ENCODE data around the gene JAM3. TPM values are rescaled to one million over a fixed set of nuclear protein-coding genes. Genes with fewer than 3 reads are reported as not detected.
A peak's percentile ranks its signal among the peaks of the same experiment; 100 is the strongest.

The JAM3 gene
- polyA plus RNA-seq, 1 donor from 2014 or later: 17.6 TPM

DNA sequence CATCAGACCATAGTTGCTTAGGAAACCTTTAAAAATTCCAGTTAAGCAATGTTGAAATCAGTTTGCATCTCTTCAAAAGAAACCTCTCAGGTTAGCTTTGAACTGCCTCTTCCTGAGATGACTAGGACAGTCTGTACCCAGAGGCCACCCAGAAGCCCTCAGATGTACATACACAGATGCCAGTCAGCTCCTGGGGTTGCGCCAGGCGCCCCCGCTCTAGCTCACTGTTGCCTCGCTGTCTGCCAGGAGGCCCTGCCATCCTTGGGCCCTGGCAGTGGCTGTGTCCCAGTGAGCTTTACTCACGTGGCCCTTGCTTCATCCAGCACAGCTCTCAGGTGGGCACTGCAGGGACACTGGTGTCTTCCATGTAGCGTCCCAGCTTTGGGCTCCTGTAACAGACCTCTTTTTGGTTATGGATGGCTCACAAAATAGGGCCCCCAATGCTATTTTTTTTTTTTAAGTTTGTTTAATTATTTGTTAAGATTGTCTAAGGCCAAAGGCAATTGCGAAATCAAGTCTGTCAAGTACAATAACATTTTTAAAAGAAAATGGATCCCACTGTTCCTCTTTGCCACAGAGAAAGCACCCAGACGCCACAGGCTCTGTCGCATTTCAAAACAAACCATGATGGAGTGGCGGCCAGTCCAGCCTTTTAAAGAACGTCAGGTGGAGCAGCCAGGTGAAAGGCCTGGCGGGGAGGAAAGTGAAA is 81.5 kb downstream of the JAM3 start:
- Mint-ChIP-seq H3K4me3 (peak overlapping the region in 1 of 4 donors; percentile 31), H3K9me3 (no peaks in the 10 kb centered on the region), H3K27me3 (no peaks in the 10 kb centered on the region), H3K27ac (no peak overlapping the region), H3K36me3 (no peaks in the 10 kb centered on the region), H3K4me1 (peaks cover 0 to 3% (median 0%) of the 10 kb centered on the region in 3 donors)

DNA sequence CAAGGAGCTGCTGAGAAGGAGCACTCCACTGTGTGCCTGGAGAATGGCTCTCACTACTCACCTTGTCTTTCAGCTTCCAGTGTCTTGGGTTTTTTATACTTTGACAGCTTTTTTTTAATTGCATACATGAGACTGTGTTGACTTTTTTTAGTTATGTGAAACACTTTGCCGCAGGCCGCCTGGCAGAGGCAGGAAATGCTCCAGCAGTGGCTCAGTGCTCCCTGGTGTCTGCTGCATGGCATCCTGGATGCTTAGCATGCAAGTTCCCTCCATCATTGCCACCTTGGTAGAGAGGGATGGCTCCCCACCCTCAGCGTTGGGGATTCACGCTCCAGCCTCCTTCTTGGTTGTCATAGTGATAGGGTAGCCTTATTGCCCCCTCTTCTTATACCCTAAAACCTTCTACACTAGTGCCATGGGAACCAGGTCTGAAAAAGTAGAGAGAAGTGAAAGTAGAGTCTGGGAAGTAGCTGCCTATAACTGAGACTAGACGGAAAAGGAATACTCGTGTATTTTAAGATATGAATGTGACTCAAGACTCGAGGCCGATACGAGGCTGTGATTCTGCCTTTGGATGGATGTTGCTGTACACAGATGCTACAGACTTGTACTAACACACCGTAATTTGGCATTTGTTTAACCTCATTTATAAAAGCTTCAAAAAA is 82.3 kb downstream of the JAM3 start:
- H3K27ac Mint-ChIP-seq: no peak overlapping the region
- no peaks in the 10 kb centered on the region for H3K9me3 Mint-ChIP-seq
- H3K4me3 Mint-ChIP-seq: no peak overlapping the region
- no peaks in the 10 kb centered on the region for H3K36me3 Mint-ChIP-seq
- peaks cover 0 to 3% (median 0%) of the 10 kb centered on the region in 3 donors for H3K4me1 Mint-ChIP-seq
- H3K27me3 Mint-ChIP-seq: no peaks in the 10 kb centered on the region

DNA sequence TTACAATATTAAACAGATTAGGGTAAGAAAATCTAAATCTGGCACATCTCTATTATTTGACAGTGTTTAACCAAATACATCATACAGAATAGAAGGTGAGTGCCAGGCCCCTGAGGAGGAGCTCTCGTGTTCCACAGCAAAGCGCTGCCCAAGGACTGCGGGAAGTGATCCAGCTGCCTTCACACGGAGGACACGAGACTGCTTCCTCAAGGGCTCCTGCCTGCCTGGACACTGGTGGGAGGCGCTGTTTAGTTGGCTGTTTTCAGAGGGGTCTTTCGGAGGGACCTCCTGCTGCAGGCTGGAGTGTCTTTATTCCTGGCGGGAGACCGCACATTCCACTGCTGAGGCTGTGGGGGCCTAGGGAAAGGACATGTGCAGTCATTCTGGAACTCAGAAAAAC is 83.8 kb downstream of the JAM3 start:
- H3K4me3 Mint-ChIP-seq: no peak overlapping the region
- peaks cover 0 to 3% (median 0%) of the 10 kb centered on the region in 3 donors for H3K4me1 Mint-ChIP-seq
- H3K9me3 Mint-ChIP-seq: no peaks in the 10 kb centered on the region
- H3K27ac Mint-ChIP-seq: no peak overlapping the region
- no peaks in the 10 kb centered on the region for H3K36me3 Mint-ChIP-seq
- no peaks in the 10 kb centered on the region for H3K27me3 Mint-ChIP-seq

DNA sequence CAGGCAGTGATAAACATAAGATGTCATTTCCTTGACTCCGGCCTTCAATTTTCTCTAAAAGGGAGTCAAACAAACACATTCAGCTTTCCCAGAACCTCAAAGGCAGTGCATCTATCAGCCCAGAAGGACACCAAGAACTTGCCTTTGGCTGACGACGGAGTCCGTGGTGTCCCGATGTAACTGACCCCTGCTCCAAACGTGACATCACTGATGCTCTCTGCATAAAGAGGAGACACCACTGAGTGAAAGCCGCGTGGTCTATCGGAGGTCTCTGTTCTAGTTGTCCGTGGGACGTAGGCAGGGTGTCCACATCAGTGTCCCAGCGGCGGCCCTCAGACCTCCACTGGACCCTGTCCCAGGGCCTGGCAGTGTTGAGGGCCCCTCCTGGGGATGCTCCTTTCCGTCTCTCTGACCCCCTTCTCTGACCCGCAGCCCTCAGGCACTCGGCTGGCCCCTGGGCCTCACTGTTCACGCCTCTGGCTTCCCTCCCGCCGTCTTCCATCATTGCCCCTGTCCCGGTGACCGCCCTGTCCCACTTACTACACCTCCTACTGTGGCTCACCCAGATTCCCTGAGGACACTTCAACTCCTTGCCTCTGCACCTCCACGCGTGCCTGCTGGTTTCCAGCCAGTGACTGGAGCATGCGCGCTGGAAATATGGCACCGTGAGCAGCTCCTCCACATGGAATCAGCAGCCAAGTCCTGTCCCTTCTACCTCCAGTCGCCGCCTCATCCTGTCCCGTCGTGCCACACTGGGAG is 84.5 kb downstream of the JAM3 start:
- no peaks in the 10 kb centered on the region for H3K27me3 Mint-ChIP-seq
- H3K27ac Mint-ChIP-seq: peak overlapping the region in 1 of 3 donors; percentile 16
- no peaks in the 10 kb centered on the region for H3K9me3 Mint-ChIP-seq
- peaks cover 0 to 3% (median 0%) of the 10 kb centered on the region in 3 donors for H3K4me1 Mint-ChIP-seq
- H3K36me3 Mint-ChIP-seq: no peaks in the 10 kb centered on the region
- H3K4me3 Mint-ChIP-seq: no peak overlapping the region

DNA sequence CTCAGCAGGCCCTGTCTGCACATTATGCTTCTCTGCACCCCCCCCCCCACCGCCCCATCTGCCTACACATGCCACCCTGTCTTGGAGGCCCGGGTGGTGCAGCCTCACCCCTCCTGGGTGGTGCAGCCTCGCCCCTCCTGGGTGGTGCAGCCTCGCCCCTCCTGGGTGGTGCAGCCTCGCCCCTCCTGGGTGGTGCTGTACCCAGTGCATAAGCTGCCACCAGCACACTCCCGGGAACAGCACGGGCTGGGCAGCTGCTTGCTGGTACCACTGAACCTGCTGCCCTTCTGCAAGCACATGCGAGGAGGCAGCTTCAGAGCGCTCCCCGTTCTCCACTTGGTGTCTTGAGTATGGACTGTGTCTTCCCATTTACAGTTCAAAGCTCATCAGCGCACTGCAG is 85.6 kb downstream of the JAM3 start:
- Mint-ChIP-seq H3K36me3 (no peaks in the 10 kb centered on the region), H3K4me1 (peaks cover 0 to 3% (median 0%) of the 10 kb centered on the region in 3 donors), H3K27me3 (no peaks in the 10 kb centered on the region), H3K9me3 (no peaks in the 10 kb centered on the region), H3K27ac (peak overlapping the region in 1 of 3 donors; percentile 35), H3K4me3 (no peak overlapping the region)

DNA sequence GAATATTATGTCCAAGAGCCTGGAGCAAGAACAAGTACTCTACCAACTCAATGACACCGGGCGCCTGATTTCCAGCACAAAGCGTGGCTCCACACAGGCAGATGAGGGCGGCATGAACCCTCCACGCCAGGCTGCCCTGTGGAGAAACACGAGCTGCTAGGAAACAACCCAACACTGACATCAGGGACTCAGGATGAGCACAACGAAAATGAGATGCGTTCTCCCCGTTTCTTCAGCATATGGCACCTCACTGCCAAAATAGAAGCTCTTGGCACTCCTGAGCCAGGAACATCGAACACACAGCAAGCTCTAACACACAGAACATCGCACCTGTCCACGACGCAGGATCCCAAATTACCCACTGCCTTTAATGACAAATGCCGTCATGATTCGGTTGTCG is 86.6 kb downstream of the JAM3 start:
- Mint-ChIP-seq H3K4me1 (peaks cover 0 to 3% (median 0%) of the 10 kb centered on the region in 3 donors), H3K27ac (peak overlapping the region in 2 of 3 donors; percentile 53 to 63), H3K4me3 (no peak overlapping the region), H3K36me3 (peaks cover 2% of the 10 kb centered on the region), H3K27me3 (no peaks in the 10 kb centered on the region), H3K9me3 (no peaks in the 10 kb centered on the region)

DNA sequence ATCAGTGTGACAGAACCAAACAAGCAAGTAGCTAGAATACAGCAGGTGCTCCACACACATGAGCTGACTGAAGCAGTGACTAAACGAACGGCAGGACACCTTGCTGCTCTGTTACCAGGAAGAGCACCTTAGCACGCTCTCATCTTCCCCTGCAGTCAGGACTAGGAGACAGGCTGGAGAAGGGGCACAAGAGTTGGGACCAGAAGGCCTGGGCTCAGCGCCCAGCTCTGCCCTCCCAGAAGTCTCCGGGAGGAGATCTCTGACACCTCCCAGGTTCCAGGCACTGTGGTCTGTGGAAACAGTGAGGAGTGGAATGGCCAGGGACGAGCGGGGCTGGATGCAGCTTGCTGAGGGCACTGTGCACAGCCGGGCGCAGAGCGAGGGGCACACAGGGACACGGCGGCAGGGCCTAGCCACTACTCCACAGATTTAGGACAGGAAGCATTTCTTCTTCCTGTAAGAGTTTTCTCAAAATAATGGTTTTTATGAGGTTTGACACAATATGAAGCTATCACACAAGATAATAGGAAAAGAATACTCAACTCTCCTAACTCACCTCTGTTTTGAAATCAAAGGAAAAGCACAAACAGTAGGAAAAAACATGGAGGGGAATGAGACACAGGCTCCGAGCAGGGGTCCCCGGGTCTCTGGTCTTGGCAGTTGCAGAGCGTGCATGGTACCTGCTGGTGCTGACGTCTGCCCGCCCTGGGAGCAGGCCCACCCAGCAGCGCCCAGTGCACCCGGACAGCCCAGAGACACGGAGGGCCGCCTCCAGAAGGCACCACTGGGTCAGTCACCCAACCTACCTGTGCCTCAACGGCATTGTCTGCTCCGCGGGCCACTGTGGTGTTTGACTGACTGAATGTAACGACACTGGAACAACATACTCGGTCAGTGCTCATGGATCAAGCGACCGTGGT is 87.3 kb downstream of the JAM3 start:
- Mint-ChIP-seq H3K9me3 (no peaks in the 10 kb centered on the region), H3K4me1 (peaks cover 0 to 3% (median 0%) of the 10 kb centered on the region in 3 donors), H3K4me3 (no peak overlapping the region), H3K36me3 (peaks cover 2% of the 10 kb centered on the region), H3K27me3 (no peaks in the 10 kb centered on the region), H3K27ac (peak overlapping the region in 2 of 3 donors; percentile 53 to 63)

DNA sequence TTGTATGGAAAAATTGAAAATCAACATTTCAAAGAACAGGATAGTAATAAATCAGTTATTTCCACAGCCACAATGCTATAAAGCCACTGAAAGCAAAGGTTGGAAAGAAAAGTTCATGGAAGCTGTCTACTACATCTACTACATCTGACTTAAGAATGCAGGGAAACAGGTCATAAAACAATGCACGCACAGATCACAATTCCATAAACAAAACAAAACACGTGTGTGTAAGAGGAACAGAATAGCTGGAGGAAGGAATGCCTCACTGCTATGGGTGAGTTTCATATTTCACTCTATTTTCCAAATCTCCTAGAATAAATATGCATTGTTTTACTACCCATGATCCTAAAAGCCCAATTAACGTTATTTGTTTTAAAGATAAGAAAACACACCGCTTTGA is 88.6 kb downstream of the JAM3 start:
- Mint-ChIP-seq H3K4me1 (no peaks in the 10 kb centered on the region), H3K27me3 (no peaks in the 10 kb centered on the region), H3K36me3 (peaks cover 2% of the 10 kb centered on the region), H3K4me3 (no peak overlapping the region), H3K27ac (peak overlapping the region in 1 of 3 donors; percentile 66), H3K9me3 (no peaks in the 10 kb centered on the region)

DNA sequence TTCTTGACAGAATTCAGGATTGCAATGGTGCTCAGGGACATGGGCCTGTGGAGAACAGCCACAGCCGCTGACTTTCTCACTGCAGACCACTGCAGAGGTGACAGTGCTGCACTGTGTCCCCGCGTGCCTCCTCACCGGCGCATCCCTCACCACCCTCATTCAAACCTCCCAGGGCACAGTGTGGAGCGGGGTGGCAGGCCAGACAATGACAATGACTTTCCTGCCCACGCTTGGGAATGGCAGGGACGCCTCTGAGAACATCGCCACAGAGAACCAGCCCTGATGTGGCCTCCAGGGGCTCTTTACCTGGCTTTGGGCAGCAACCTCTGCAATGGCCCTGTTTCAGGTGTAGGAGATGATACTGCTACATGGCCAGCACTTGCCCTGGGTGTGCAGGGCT is 89.2 kb downstream of the JAM3 start:
- Mint-ChIP-seq H3K4me1 (no peaks in the 10 kb centered on the region), H3K27me3 (no peaks in the 10 kb centered on the region), H3K9me3 (no peaks in the 10 kb centered on the region), H3K27ac (no peak overlapping the region), H3K36me3 (peaks cover 2% of the 10 kb centered on the region), H3K4me3 (no peak overlapping the region)

DNA sequence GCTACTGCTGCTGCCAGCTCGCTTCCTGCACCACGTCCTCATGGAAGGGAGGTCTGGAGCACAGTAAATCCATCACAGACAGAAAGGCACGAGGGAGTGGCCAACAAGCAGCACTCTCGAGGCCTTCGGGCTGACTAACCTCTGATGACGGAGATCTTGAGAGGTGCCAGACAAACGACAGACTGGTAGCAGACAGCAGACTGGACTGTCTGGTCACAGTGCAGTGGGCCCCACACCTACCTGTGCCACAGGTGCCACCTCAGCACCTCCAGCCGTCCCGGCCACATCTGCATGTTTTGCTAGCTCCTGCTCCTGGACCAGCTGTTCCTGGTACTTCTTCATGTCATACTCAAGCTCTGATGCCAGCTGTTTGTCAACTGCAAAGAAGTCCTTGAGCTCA is 90.8 kb downstream of the JAM3 start:
- no peaks in the 10 kb centered on the region for H3K4me1 Mint-ChIP-seq
- peaks cover 2% of the 10 kb centered on the region for H3K36me3 Mint-ChIP-seq
- H3K27ac Mint-ChIP-seq: no peak overlapping the region
- H3K9me3 Mint-ChIP-seq: no peaks in the 10 kb centered on the region
- no peak overlapping the region for H3K4me3 Mint-ChIP-seq
- H3K27me3 Mint-ChIP-seq: no peaks in the 10 kb centered on the region

DNA sequence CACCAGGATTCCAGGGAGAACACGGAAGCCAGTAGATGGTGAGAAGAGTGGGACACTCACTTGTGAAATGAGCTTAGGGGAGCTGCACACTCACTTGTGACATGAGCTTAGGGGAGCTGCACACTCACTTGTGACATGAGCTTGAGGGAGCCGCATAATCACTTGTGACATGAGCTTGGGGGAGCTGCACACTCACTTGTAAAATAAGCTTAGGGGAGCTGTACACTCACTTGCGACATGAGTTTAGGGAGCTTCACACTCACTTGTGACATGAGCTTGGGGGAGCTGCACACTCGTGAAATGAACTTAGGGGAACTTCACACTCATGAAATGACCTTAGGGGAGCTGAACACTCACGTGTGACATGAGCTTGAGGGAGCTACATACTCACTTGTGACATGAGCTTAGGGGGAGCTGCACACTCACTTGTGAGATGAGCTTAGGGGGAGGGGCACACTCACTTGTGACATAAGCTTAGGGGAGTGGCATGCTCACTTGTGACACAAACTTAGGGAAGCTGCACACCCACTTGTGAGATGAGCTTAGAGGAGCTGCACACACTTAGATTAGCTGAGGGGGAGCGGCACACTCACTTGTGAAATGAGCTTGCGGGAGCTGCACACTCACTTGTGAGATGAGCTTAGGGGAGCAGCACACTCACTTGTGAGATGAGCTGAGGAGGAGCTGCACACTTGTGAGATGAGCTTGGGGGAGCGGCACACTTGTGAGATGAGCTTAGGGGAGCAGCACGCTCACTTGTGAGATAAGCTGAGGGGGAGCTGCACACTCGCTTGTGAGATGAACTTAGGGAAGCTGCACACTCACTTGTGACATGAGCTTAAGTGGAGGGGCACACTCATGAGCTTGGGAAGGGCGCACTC is 95.9 kb downstream of the JAM3 start:
- Mint-ChIP-seq H3K27me3 (no peaks in the 10 kb centered on the region), H3K9me3 (no peaks in the 10 kb centered on the region), H3K36me3 (peaks cover 11% of the 10 kb centered on the region), H3K4me1 (no peaks in the 10 kb centered on the region), H3K27ac (no peak overlapping the region), H3K4me3 (peak overlapping the region in 1 of 4 donors; percentile 3)

DNA sequence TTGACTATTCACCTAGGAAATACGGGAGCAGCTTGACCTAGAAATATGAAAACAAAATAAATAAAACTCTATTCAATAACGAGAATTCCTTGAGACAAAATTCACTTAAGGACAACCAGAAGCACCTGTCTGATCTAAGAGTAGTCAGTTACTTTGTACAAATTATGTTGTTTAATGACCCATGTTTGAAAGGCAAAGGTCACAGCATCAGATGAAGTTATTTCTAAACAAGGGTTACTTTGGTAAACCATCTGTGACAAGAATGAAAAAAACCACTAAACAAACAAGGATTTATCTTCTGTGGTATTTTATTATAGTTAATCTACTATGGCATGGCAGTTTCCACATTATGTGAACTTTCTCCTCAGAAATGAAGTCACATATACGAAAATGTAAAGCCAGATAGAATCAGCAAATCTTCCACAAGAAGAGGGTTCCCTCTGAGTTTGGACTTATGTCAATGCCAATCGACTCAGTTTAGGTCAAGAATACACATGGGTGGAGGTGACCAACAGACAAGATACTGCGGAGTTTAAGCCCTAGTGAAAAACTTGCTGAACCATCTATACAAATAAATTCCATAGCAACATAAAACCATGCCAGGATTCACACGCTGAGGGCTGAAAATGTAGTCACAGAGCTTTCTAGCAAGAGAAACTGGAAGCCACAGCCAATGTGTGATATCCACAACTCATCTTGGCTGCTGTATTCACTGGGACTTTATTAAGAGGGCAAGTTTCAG is 101.5 kb downstream of the JAM3 start:
- Mint-ChIP-seq H3K27me3 (no peaks in the 10 kb centered on the region), H3K4me3 (no peak overlapping the region), H3K36me3 (peaks cover 14% of the 10 kb centered on the region), H3K9me3 (no peaks in the 10 kb centered on the region), H3K27ac (no peak overlapping the region), H3K4me1 (no peaks in the 10 kb centered on the region)

DNA sequence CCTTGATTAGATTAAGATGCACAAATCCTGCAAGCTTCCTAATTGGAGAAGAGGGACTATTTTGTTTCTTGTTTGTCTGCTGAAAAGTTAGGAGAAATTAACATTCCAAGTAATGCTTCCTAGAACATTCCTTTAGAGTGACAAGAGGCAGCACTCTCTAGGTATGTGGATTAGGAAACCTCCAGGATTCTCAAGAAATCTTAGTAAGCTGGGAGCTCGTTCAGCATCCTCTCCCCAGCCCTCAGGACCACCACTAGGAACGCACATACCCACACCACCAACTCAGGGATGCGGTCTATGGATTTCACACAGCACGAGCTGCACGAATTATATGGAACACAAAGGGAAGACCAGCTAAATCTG is 102.0 kb downstream of the JAM3 start:
- Mint-ChIP-seq H3K36me3 (peaks cover 15% of the 10 kb centered on the region), H3K4me1 (no peaks in the 10 kb centered on the region), H3K27me3 (no peaks in the 10 kb centered on the region), H3K9me3 (no peaks in the 10 kb centered on the region), H3K4me3 (no peak overlapping the region), H3K27ac (no peak overlapping the region)

Data from IgD-negative memory B cell (primary cell).